ENCODE results near the gene GRM7.

- TF ChIP-seq CTCF (conservative IDR thresholded peaks at IDR 0.05 in 1 of 2, IDR thresholded peaks at IDR 0.05 in 1 of 2; ENCODE audit: extremely low read depth in 1 of 2, insufficient read depth in 1 of 2, low read depth in 1 of 2, low read length in 2 of 2): no peak
- TF ChIP-seq EZH2 (IDR thresholded peaks at IDR 0.05; ENCODE audit: borderline replicate concordance, low read length): no peak
Observed at GRCh38 chr3:7095116-7095515, 234.2 kb downstream of the GRM7 start.

Data from mammary epithelial cell (primary cell).